ENCODE measurements around the gene SPEG.

- TF ChIP-seq EZH2 (IDR thresholded peaks at IDR 0.05) (no peak), POLR2AphosphoS5 (IDR thresholded peaks at IDR 0.05; ENCODE audit: borderline replicate concordance, low read depth, low read length) (no peak)
These were observed 42.5 kb downstream of the SPEG start for GRCh38 chr2:219477179-219477578.

Measured in SK-N-MC (cell line).